ENCODE data around the gene NAB2.

The NAB2 gene

DNA sequence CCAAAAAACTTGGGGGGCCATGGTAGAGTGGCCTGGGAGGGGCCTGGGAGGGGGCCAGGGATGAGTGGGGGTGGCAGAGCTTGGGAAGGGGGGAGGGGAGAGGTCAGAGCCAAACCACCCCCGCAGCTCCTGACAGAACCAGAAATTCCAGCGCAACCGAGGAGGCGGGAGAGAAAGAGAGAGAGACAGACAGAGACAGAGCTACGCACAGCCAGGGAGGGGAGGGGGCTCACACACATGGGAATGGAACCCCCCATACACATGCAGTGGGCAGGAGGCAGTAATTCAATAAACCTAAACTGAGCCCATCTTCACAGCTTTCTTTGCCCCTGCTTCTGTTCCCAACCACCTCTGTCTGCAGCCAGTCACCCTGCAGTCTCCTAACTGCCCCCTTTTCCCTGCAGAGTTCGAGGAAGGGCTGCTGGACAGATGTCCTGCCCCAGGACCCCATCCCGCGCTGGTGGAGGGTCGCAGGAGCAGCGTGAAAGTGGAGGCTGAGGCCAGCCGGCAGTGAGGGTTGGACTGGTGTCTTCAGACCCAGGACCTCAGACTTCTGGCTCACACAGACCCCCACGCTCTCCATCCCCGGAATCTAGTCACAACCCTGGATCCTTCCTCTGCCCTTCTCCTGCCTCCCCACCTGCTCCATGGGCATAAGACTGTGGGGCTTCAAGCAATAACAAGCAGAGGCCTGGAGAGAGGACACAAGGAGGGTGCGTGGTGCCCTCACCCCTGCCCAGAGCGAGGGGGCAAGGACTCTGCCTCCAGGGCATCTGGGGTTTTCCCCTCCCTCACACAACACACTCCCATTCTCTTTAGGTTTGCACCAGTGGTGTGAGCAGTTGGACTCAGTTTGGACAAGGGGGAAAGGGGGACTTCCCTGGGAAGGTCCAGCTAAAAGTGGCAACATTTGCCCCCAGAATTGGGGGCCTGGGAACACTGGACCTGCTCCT is 5.6 kb downstream of the NAB2 start:
- no peak for DNase-seq (ENCODE audit: low spot score)

DNA sequence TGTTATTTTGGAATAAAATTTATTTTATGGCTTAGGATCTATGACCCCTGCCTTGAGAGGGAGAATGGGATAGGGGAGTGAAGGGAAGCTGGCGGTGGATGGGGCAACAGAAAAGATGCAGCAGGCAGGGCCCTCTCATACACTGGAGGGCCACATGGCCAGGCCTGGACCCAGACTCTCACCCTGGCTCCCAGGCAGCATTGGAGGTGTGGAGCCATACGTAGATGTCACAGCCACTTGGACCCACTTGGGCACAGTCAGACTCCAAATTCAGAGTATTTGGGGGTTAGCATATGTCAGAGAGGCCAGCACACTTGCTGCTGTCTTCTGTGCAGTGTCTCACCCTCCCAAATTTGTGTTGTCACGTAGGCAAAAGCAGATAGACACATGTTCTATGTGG is 6.5 kb downstream of the NAB2 start:
- no peak for DNase-seq (ENCODE audit: low spot score)

DNA sequence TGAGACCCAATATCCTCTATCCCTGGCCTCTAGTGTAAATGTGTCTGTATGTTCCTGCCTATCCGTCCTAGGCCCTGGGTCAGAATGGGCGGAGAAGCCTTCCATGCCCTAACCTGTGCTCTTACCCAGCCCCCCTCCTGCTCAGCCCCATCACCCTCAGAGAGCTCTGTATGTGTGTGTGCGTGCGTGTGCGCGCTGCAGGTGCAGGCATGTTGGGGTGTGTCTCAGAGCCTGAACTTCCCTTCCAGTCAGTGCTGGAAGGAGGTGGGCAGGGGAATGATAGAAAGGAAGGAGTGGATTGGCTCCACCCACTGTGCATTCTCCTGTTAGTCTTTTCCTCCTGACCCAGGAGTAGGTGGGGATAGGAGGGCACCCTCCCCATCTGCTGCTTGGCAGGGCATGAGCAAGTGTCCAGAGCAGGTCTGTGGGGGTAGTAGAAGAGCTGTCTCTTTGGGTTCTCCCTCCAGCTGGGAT is 7.2 kb downstream of the NAB2 start:
- DNase-seq (ENCODE audit: low spot score) = peak; percentile 11

DNA sequence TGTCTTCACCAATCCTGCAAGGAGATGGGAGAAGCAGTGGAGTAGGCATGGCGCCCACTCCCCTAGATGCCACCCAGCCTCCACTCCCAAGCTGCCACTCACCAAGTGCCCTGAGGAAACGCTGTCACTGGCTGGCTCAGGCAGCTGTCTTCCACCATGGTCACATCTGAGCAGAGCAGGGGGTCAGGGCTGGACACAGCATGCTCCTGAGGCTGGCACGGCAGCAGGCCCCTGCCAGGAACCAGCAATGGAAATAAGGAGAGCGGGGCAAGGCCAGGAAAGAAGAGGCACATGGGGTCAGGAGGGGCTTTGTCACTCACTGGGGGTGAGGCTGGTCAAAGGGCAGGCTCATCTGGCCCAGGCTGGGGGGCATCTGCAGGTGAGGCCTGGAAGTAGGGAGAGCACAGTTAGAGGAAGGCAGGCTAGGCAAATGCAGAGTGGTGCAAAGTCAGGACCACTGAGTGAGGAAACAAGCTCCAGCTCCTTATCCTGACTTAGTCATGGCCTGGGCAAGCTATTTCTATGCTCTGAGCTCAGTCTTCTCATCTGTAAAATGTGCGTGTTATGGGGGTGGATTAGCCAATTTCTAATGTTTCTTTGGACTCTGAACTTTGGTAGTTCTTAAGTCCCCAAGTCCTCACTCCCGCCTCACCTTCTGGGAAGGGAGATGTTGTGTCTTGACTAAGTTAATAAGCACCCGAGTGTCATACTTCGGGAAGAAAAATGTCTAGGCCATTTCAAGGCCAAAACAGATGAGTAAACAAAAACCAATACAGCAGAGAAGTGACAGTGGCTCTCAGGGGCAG is 8.0 kb downstream of the NAB2 start:
- no peak for DNase-seq (ENCODE audit: low spot score)

DNA sequence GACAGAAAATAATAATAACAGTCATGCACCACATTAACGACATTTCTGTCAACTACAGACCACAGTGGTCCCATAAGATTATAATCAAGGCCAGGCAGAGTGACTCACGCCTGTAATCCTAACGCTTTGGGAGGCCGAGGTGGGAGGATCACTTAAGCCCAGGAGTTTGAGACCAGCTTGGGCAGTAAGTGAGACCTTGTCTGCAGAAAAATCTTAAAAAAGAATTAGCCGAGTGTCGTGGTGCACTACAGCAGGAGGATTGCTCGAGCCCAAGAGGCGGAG is 8.6 kb downstream of the NAB2 start:
- DNase-seq (ENCODE audit: low spot score) = no peak

DNA sequence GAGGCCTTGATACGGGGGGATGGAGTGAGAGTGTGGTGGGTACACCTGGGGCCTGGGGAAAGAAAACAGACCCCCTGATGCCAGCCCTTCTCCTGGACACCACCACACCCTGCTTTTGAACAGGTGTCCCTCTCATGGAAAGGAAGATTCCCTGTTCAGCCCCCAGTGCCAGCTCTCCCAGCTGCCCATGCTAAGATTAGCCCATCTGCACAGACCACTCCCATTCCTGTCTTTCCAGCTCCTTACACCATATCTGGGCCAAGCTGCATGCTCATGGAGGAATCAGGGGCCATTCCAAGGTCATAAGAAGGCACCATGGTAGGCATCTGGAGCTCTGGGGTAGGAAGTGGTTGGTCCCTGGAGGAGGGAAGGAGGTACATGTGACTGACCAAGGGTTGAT is 9.6 kb downstream of the NAB2 start:
- DNase-seq (ENCODE audit: low spot score) = no peak

DNA sequence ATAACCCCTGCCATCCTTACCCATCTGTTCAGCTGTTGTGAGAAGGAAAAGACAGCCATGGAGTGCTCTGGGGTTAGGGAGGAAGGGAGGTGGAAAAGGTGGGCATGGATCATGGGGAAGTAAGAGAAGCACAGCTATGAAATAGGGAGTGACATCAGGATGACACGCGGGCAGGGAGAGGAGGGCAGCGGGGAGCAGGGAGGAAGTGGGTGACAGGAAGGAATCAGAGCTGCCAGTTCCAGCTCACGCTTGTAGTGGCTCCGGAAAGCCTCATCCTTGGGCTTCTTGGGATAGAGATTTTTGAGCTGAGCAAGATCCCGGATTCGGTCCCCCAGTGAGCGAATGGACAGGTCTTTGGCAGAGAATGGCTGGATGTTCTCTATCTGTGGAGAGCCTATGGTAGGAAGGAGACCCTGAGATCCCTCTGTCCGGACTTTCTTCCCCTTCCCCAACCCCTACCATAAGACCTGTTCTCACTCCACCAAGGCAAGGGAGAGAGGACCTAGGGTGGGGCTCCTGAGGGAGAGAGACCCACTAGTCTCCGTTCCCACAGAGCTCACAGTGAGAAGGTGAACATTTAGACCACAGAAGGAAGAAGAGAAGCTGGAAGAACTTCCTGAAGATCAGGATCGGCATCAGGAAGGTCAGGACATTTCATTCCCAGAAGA is 10.3 kb downstream of the NAB2 start:
- DNase-seq (ENCODE audit: low spot score) = peak; percentile 24

DNA sequence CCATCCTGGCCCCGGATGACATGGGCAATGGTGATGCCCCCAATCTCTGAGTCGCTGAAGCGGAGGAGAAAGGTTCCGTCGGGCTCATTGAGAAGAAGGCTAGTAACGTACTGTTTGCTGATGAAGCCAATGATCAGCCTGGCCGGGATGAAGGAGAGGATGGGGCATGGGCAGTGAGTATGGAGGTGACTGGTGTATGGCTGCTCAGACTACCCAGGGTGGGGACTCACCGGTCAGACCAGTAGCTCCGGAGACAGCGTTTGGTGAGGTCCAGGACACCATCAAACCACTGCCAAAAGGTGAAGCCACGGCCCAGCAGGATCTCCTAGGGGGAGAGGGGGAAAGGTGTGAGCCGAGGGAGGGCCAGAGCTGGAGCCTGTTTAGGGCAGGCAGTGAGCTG is 10.9 kb downstream of the NAB2 start:
- DNase-seq (ENCODE audit: low spot score) = no peak

DNA sequence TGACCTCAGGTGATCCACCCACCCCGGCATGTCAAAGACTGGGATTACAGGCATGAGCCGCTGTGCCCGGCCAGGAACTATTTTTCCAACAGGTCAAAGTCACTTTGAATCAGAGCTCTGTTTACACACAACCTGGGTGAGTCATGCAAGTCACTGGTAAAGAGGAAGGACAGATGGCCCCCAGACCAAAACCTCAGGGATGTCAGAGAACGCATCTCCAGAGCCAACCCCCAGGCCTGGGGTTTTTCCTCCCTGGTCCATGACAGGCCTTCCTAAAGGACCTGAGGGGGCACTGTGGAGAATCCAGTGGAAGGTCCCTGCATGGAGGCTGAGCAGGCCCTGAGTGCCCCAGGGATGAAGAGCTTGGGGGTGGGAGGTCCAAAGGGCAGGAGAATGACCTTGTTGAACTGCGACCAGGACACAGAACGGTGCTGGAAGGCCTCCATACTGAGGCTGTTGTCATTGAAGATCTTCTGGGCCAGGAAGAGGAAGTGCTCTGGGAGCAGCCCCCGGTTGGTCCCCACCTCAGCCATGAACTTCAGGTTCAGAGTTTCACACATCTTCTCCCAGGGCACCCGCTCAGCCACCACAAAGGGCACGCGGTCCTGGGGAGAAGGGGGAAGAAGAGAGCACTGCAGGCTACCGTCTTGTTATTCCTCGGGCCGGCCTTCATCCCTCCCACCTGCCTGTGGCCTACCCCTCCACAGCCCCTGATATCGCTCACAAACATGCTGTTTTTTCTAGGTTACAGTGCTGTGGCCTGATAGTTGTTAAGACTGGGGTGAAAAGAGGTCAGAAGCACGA is 13.2 kb downstream of the NAB2 start:
- DNase-seq (ENCODE audit: low spot score) = peak; percentile 19

DNA sequence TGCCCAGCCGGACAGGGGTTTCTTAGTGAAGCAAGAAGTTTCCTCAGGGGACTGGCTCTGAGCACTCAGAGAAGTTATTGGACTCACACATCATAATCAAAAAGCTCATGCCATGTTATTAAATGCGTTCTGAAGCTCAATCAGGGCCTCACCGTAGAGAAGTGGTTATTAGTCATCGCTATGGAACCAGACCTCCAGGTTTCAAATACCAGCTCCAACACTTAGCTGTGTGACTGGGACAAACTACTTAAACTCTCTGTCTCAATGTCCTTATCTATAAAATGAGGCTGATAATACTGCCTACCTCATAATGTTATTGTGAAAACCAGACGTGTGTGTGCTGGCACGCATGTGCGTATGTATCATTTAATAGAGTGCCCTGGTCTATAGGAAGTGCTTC is 14.9 kb downstream of the NAB2 start:
- no peak for DNase-seq (ENCODE audit: low spot score)

DNA sequence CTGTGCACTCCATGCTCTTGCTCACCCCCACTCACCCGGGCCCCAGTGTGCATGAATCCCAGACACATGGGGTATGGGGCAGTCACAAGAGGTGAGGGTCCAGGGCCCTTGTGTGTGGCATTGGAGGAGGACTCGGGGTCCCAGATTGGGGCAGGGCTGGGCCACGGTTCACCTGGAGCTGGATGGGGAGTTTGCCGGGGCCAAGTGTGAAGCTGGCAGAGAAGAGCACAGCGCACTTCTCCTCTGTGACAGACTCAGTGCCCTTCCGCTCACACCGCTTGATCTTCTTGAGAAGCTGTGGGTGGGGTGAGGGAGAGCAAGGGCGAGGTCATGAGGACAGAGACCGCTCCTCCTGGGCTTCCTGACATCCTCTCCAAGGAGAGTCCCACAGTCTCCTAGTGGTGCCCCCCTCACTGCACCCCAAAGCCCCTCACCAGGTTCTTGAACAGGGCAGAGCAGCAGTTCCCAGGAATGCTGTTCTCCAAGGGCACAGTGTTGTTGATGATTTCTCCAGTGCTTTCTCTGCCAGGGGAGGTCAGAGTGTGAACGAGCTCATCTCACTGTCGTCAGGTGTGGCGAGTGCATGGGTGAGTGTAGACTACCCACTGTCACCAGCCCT is 15.5 kb downstream of the NAB2 start:
- DNase-seq (ENCODE audit: low spot score) = no peak

DNA sequence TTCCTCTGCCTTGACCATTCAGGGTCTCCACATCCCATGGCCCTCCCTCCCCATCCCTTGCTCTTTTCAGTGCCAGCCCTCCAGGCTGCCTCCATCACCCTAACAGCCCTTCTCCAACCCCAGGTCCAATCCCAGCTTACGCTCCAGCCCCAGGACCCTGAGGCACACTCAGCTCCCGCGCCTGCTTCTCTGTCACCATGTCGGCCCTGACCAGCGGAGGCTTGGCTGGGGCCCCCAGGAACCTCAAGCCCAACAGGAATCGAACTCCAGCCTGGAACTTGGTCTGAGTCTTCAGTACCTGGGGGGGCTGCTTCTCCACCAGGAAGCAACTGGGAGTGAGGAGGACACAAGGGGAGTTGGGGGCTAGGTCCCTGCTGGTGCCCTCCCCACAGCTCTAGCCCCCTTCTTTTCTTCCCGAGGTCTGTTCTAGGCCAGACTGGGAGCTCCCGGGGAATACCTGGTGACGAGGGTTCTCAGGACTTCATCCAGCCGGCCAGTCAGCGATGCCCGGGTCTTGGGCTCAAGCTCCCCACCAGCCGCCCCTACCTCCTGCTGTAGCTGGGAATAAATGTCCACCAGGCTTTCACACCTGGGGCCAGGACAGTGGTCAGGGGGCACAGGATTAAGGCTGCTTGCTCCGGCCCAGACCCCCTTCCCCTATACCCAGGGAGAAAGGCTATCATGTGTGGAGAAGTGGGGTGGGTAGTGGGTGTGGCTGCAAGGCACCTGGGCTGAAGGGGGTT is 16.3 kb downstream of the NAB2 start:
- no peak for DNase-seq (ENCODE audit: low spot score)

DNA sequence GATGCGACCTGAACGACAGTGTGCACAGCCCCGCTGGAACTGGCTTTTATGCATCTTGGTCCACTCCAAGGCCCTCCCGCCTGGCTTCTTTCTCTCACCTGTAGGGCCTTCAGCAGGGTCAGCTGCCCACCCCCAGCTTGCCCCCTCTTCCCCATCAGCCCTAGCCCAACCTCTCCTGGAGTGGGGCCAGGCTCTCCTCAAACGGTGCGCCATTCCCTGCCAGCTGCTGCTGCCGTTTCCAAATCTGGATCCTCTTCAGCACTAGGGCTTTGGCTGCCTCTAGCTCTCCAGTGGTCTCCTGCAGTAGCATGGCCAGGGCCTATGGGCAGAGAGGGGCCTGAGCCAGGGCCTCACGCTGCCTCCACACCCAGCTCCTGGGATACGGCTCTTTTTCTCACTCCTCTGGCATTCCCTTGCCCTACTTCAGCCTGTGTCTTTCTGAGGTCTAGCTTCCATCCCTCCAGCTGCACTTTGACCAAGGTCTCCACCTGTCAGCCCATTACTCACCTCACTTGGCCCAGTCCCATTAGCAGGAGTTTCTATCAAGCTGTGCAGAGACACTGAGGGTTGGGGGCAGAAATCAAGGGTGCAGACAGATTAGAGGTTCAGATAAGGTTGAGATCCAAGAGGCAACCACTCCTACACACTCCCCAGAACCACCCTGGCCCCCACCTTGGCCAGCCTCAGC is 17.3 kb downstream of the NAB2 start:
- no peak for DNase-seq (ENCODE audit: low spot score)

DNA sequence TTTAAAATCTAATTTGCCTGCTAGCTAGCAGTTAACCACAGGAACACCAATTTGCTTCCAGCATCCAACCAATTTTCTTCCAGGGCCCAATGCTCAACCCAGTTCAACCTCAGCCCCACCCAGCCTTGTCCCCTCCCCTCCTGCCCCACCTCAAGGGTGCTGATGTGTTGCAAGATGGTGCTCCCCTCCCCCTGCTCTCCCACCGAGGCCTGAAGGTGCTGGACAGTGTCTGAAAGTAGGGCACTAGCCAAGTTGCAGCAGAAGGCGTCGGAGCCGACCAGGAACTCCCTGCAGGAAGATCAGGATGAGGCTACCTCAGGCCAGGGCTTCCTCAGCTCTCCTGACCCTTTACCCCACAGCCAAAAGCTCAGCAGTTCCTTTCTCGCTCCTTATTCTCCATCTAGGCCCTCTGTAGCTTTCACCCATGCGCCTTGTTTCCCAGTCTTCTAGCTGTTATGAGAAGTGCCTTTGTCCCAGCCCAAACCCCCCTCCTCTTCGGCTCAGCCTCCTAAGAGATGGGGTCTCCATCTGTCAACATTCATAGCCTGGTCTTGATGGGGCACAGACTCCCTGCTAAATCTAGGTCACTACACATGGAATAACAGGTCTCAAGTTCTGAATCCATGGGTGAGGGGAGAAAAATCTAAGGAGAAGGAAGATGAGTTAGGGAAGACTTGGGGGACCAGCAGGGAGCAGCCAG is 18.7 kb downstream of the NAB2 start:
- DNase-seq (ENCODE audit: low spot score) = no peak

DNA sequence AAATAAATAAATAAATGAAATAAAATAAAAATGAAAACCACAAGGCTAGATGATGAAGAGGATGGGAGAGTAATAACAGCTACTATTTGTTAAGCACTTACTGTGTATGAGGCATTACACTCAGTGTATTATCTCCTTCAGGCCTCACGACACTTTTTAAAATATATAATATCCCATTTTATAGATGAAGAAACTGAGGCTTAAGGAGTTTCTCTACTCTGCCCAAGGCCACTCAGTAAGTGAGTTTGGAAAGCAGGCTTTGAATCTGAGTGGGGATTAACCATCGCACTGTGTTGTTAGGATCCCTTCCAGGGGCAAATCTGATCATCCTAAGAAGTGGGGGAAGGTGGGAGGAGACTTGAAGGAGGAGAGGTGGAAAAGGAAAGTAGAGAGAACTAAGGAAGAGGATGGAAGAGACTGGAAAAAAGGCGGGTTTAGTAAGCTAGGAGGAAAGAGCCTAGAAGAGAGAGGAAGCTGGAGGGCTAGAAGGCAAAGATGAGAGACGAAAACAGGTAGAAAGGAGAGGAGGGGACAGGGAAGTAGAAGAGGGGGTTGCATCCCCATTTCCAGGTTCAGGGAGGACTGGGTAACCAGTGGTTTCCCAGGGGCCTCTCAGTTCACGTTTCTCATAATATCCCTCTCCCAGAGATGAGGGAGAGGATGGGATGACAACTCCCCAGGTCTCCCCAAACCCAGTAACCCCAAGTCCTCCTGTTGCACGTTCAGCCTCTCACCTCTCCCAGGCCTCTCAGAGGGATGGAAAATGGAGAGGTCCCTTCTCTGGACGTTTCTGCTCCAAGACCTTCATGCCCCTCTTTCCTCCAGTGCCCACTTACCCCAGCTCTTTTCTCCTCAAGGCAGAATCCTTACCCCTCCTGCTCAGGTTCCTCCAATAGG is 20.5 kb downstream of the NAB2 start:
- peak; percentile 5 for DNase-seq (ENCODE audit: low spot score)

DNA sequence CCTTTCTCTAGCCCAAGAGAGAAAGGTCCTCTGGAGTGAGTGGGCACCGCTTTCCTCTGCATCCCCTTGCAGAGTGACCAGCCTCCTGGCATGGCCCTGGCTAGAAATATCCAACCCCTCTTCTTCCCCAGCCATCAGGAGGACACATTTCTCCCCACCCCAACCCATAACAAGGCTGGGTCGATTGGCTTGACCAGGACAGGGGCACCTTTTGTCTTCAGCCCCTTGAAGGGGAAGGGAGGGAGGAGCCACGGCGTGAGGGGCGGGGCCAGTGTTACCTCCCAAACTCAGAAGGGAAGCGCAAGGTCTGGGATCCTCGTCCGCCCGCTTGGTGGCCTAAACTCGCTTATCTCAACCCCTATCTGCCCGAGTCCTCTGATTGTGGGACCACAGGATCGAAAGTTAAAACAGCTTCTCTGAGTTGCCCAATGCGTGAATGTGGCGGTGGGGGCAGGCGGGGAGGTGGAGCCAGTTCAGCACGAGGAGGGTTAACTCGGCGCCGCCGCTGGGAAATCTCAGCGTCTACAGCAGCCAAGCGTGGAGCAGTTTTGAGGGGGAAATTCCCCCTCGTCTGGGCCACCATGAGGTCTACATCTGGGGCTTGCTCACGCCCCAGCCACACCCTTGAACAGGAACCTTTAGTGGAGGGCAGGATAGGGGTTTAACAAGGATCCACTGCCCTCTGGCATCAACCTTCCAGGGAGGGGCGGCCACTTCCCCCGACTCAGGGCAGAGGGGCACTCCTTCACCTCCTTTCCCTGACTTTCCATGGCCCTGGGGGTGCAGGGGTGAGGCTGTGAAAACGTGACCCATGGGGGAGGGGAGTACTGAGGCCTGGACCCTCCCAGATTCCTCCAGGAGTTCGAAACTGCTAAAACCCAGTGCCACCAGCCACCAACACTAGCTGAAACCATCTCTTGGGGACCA is 21.5 kb downstream of the NAB2 start:
- peak; percentile 45 for DNase-seq (ENCODE audit: low spot score)

DNA sequence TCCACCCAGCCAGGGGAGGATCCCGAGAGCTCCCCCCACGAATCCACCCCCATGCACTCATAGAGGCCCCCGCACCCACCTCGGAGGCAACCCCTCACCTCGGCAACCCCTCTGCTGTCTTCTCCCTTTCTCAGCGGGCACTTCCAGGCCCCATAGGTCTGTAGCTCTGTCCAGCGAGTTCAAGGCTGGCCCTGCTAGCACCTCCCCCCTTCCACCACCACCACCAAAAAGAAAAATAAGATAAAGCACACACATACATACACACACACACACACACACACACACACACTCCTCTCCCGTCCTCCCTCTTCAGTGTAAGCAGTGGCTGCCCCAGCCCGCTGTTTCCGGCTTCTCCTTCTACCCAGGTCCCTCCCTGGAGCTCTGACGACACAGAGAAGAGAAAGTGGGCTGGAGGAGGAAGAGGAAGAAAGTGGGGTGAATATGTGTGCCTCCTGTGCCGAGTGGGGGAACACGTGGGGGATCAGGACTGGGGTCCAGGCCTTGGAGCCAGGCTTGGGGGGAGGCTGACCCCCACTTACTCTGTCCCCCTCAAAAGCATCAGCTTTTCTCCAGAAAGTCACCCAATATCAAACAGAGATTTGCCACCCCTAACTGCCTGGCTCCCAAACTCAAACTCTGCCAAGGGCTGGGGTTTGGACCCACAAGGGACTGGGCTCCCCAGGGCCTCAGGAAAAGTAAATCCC is 22.3 kb downstream of the NAB2 start, which contains the start of gene STAT6:
STAT6 (minus strand) TSS at position 332 of the 704 bp plus-strand sequence. CDS start 3,084 bp downstream, outside the sequence.
- DNase-seq (ENCODE audit: low spot score) = peak; percentile 78

All from hepatic stellate cell (primary cell).